GM12878 (cell line): ENCODE data around the gene MFN1. TPM values are rescaled to one million over a fixed set of nuclear protein-coding genes. Genes with fewer than 3 reads are reported as not detected.

Experiments
- ATAC-seq: fragments of 200-7000 bp; cut with Tn5 transposase; 3 replicates; pipeline ENCODE4 v1.9.1; 2020; ENCODE audit warnings: mild to moderate bottlenecking, moderate library complexity
- BruUV-seq: library from RNA; stranded (reverse); fragments of 400-500 nt; replicated peaks from 2 replicates; lab custom pipeline; 2021; lab: Mats Ljungman, UMichigan
- CTCF ChIA-PET: fragments of 300-600 bp; sonication (Branson Sonifier 250); formaldehyde crosslinking; extraction: SDS; loops from one replicate; lab custom pipeline; 2021; ENCODE audit warnings: inconsistent platforms; lab: Yijun Ruan, JAX
- POLR2A ChIA-PET: fragments of 350-600 bp; formaldehyde crosslinking; extraction: SDS; loops from one replicate; lab custom pipeline; 2021; ENCODE audit warnings: inconsistent platforms; lab: Charles Lee
- RAD21 ChIA-PET: fragments of 300-600 bp; sonication (Branson Sonifier 250); formaldehyde crosslinking; loops from one replicate; lab custom pipeline; 2023; ENCODE audit warnings: antibody characterized with exemption; ENCODE audit not compliant: unreplicated experiment; lab: Charles Lee
- SMC1A ChIA-PET: fragments of 300-600 bp; sonication (Branson Sonifier 250); formaldehyde crosslinking; loops from one replicate; lab custom pipeline; 2023; ENCODE audit not compliant: unreplicated experiment, uncharacterized antibody; lab: Charles Lee
- DNase-seq: peaks from one replicate; pipeline ENCODE4 v3.0.0-alpha.2; 2011; ENCODE audit warnings: low read depth, low spot score
- FAIRE-seq: peaks from 3 replicates; lab custom pipeline; 2011; peaks lifted over from hg19 to GRCh38; lab: Jason Lieb, UNC
- H2AFZ ChIP-seq: 2 replicates; pipeline ENCODE4 v1.6.0; 2011; ENCODE audit warnings: low read depth, low read length, control low read depth; ENCODE audit not compliant: control insufficient read depth
- H3K27ac ChIP-seq: 2 replicates; pipeline ENCODE4 v1.5.1; 2011; ENCODE audit warnings: control low read depth; ENCODE audit not compliant: control insufficient read depth, insufficient read depth
- H3K27me3 ChIP-seq, 2 experiments: replicated peaks in 1 of 2; 2 replicates each; pipeline versions ENCODE4 v1.6.0 to v1.6.1; 2011; ENCODE audit warnings: low read length in 1 of 2; ENCODE audit not compliant: control insufficient read depth in 2 of 2, insufficient read depth in 2 of 2
- H3K36me3 ChIP-seq, 2 experiments: 2 replicates each; pipeline ENCODE4 v1.5.1; 2011; ENCODE audit warnings: low read length in 1 of 2; ENCODE audit not compliant: control insufficient read depth in 2 of 2, insufficient read depth in 2 of 2
- H3K4me1 ChIP-seq: 2 replicates; pipeline ENCODE4 v1.6.1; 2011; ENCODE audit warnings: mild to moderate bottlenecking, low read length, moderate library complexity, mixed read lengths; ENCODE audit not compliant: control insufficient read depth, insufficient read depth
- H3K4me2 ChIP-seq: 2 replicates; pipeline ENCODE4 v1.6.0; 2011; ENCODE audit warnings: control low read depth; ENCODE audit not compliant: control insufficient read depth, insufficient read depth
- H3K4me3 ChIP-seq: fragments of 200-600 bp; sonication (generic); 2 replicates; pipeline ENCODE4 v1.5.1; 2016
- H3K79me2 ChIP-seq: 2 replicates; pipeline ENCODE4 v1.6.0; 2011; ENCODE audit warnings: low read length; ENCODE audit not compliant: control insufficient read depth, insufficient read depth
- H3K9ac ChIP-seq: 2 replicates; pipeline ENCODE4 v1.8.0; 2011; ENCODE audit warnings: low read length, control low read depth, mixed read lengths; ENCODE audit not compliant: control insufficient read depth, insufficient read depth
- H3K9me3 ChIP-seq: replicated peaks from 3 replicates; pipeline ENCODE4 v1.5.1; 2011; ENCODE audit warnings: mild to moderate bottlenecking, low read length; ENCODE audit not compliant: control insufficient read depth, insufficient read depth
- H4K20me1 ChIP-seq: 2 replicates; pipeline ENCODE4 v1.6.0; 2011; ENCODE audit not compliant: control insufficient read depth, insufficient read depth
- BHLHE40 ChIP-seq, 2 experiments: fragments of 450-650 bp in 1 of 2; IDR thresholded peaks; 2 replicates each; pipeline ENCODE4 v1.6.1; 2011 to 2017; ENCODE audit warnings: low read depth in 2 of 2, borderline replicate concordance in 1 of 2, improper control_type of control experiment in 1 of 2, low read length in 1 of 2, mild to moderate bottlenecking in 1 of 2
- CHD1 ChIP-seq: IDR thresholded peaks from 2 replicates; pipeline ENCODE4 v1.6.1; 2012; ENCODE audit warnings: low read depth, low read length, improper control_type of control experiment
- CREB1 ChIP-seq: IDR thresholded peaks from 2 replicates; pipeline ENCODE4 v1.6.1; 2012; ENCODE audit warnings: low read depth, mild to moderate bottlenecking, inconsistent platforms
- CTCF ChIP-seq, 3 experiments: IDR thresholded peaks in 2 of 3; conservative IDR thresholded peaks in 1 of 3; 2 replicates each; pipeline ENCODE4 v1.5.1; 2011; ENCODE audit warnings: low read depth in 3 of 3, low read length in 3 of 3, mild to moderate bottlenecking in 3 of 3, control low read depth in 2 of 3, moderate library complexity in 2 of 3, inconsistent platforms in 1 of 3, mixed read lengths in 1 of 3; ENCODE audit not compliant: control insufficient read depth in 2 of 3, insufficient read depth in 1 of 3; ENCODE audit errors: extremely low read depth in 1 of 3
- IKZF2 ChIP-seq, 2 experiments: fragments of 450-650 bp; IDR thresholded peaks; 2 replicates each; pipeline ENCODE4 v1.6.1; 2017; ENCODE audit warnings: mild to moderate bottlenecking in 2 of 2, moderate library complexity in 2 of 2
- IRF4 ChIP-seq: IDR thresholded peaks from 2 replicates; pipeline ENCODE4 v1.6.1; 2011; ENCODE audit warnings: low read depth, low read length
- MAX ChIP-seq: IDR thresholded peaks from 2 replicates; pipeline ENCODE4 v1.6.1; 2012; ENCODE audit warnings: low read depth, low read length, improper control_type of control experiment
- PAX5 ChIP-seq: IDR thresholded peaks from 2 replicates; pipeline ENCODE4 v1.6.1; 2011; ENCODE audit warnings: low read depth, low read length, borderline replicate concordance
- POU2F2 ChIP-seq: IDR thresholded peaks from 3 replicates; pipeline ENCODE4 v1.6.1; 2011; ENCODE audit warnings: low read depth, mild to moderate bottlenecking, low read length, borderline replicate concordance
- RCOR1 ChIP-seq: conservative IDR thresholded peaks from 2 replicates; pipeline ENCODE4 v1.6.1; 2012; ENCODE audit warnings: low read depth, low read length, improper control_type of control experiment
- RELA ChIP-seq: fragments of 450-650 bp; IDR thresholded peaks from 2 replicates; pipeline ENCODE4 v1.8.0; 2014; ENCODE audit warnings: borderline replicate concordance; ENCODE audit not compliant: partially characterized antibody
- REST ChIP-seq: IDR thresholded peaks from 2 replicates; pipeline ENCODE4 v1.6.1; 2012; ENCODE audit warnings: mild to moderate bottlenecking, low read depth, low read length
- SMAD1 ChIP-seq: fragments of 450-650 bp; IDR thresholded peaks from 2 replicates; pipeline ENCODE4 v1.6.1; 2018; ENCODE audit warnings: mild to moderate bottlenecking, low read depth; ENCODE audit not compliant: partially characterized antibody
- SP1 ChIP-seq: IDR thresholded peaks from one replicate; pipeline ENCODE4 v1.6.1; 2011; ENCODE audit warnings: low read depth, low read length
- SPI1 ChIP-seq: IDR thresholded peaks from 2 replicates; pipeline ENCODE4 v1.6.1; 2011; ENCODE audit warnings: low read depth, mild to moderate bottlenecking, low read length, moderate library complexity, borderline replicate concordance; ENCODE audit not compliant: insufficient read depth
- YBX1 ChIP-seq: fragments of 450-650 bp; IDR thresholded peaks from 2 replicates; pipeline ENCODE4 v1.6.1; 2016; ENCODE audit warnings: antibody characterized with exemption
- ZZZ3 ChIP-seq: IDR thresholded peaks from 2 replicates; pipeline ENCODE4 v1.6.1; 2011; ENCODE audit warnings: low read depth; ENCODE audit not compliant: control insufficient read depth, insufficient read length
- WGBS: methylation state at CpG from one replicate; pipeline ENCODE4 v1.1.6; 2016; ENCODE audit warnings: low lambda C conversion rate; ENCODE audit not compliant: insufficient replicate concordance, insufficient coverage; ENCODE audit errors: missing lambda C conversion rate; 5-methylcytosine and 5-hydroxymethylcytosine counted together
- in situ Hi-C: fragments of 300-500 bp; cut with MboI; formaldehyde crosslinking; loops from 9 replicates; pipeline ENCODE4 v1.14.3; 2018; ENCODE audit warnings: mixed read lengths
- intact Hi-C: fragments of 100-400 bp; cut with micrococcal nuclease; formaldehyde crosslinking; loops from one replicate; pipeline ENCODE4 v1.14.2; 2022; ENCODE audit not compliant: unreplicated experiment
- polyA plus RNA-seq, 11 experiments: library from polyadenylated mRNA; depleted of rRNA in 4 of 11; unstranded in 6 of 11; stranded (reverse) in 5 of 11; fragments of >200 nt; fragmentation: Nextera tagmentation in 4 of 11; fragmentation: Illumina TruSeq in 1 of 11; extraction: Ambion mirVana in 4 of 11; extraction: Trizol in 1 of 11; gene quantifications; 1 replicate in 1 of 11; 2 replicates in 10 of 11; pipeline versions ENCODE4 v1.2.1 to v1.2.3, GENCODE V29; 2011 to 2016; ENCODE audit warnings: inconsistent platforms in 2 of 11, missing spikeins in 2 of 11, low read depth in 1 of 11
- total RNA-seq, 4 experiments: library from RNA; depleted of rRNA in 3 of 4; stranded (reverse); fragments of >200 nt in 3 of 4; fragmentation: Illumina TruSeq in 1 of 4; extraction: Trizol in 1 of 4; gene quantifications; 2 replicates each; pipeline versions ENCODE4 v1.2.1 to v1.2.3, GENCODE V29; 2013 to 2021

The MFN1 gene
- total and polyA plus RNA-seq, 10 of the 15 experiments (the other 5 are each of a cell fraction or from before 2014, with no cell fraction given): 14.4 to 120 (median 39.8) TPM

GRCh38 chr3:179348325-179349013, 960 bp downstream of the MFN1 start:
- ATAC-seq (peak; percentile 80), FAIRE-seq (peak; percentile 96)
- H3K9ac ChIP-seq: peak overlapping the region; percentile 91
- no peak for TF ChIP-seq SP1
- TF ChIP-seq IRF4: no peak
- peak; percentile 92 to 94 for TF ChIP-seq BHLHE40 (IDR thresholded peaks at IDR 0.05; ENCODE audit: borderline replicate concordance in 1 of 2, low read depth in 2 of 2, low read length in 1 of 2)
- peak; percentile 61 for TF ChIP-seq CREB1
- no peak for TF ChIP-seq RCOR1
- peak; percentile 73; the same call in 1 of the 2 replicates for TF ChIP-seq PAX5
- no peak for TF ChIP-seq CTCF (IDR thresholded peaks at IDR 0.05 in 2 of 3, conservative IDR thresholded peaks at IDR 0.05 in 1 of 3; ENCODE audit: control insufficient read depth in 2 of 3, extremely low read depth in 1 of 3, insufficient read depth in 1 of 3, low read depth in 3 of 3, low read length in 3 of 3)
- TF ChIP-seq RELA: no peak
- TF ChIP-seq YBX1: no peak
- no peak for TF ChIP-seq MAX
- no peak for TF ChIP-seq CHD1
- TF ChIP-seq IKZF2 (IDR thresholded peaks at IDR 0.05): peak in 1 of 2 experiments; percentile 37; a peak in 2 of 4 replicates
- no peak for TF ChIP-seq ZZZ3
- TF ChIP-seq POU2F2: peak; percentile 64; the same call in 2 of the 3 replicates
- no peak for TF ChIP-seq SPI1
- peak; percentile 62 for TF ChIP-seq SMAD1
- no peak for TF ChIP-seq REST

More at GRCh38 chr3:179348325-179349013, 960 bp downstream of the MFN1 start:
- 3% methylated on average over 5 of the region's 5 CpGs for WGBS
- ChIA-PET CTCF (interaction anchor here (0.8 to 7.3 kb wide), 4 partner anchors 9 to 85 kb away, joined by 4 to 62 read pairs (median 4); partner anchors contain the start of gene ZNF639), SMC1A (interaction anchor here (0.6 to 3.9 kb wide), 16 partner anchors 16 to 330 kb away, joined by 3 to 18 read pairs (median 3); partner anchors contain the start of genes ACTL6A and ZNF639), POLR2A (interaction anchor here (0.5 to 8.0 kb wide), 11 partner anchors 9 to 277 kb away, joined by 3 to 63 read pairs (median 3); partner anchors contain the start of genes ACTL6A, ZMAT3 and ZNF639), RAD21 (interaction anchor here (0.6 to 4.6 kb wide), 10 partner anchors 15 to 302 kb away, joined by 3 to 35 read pairs (median 6); partner anchors contain the start of genes ACTL6A and ZNF639)
- in situ Hi-C loops: loop anchor here (25.0 kb wide), 1 partner anchor 1264 kb away; the partner anchor contains the start of gene TTC14
- Histone ChIP-seq H3K4me2 (peak overlapping the region; percentile 91), H3K4me3 (peak overlapping the region; percentile 71), H3K79me2 (peaks cover 54% of the 10 kb centered on the region), H3K27me3 (no peaks in the 10 kb centered on the region), H4K20me1 (no peaks in the 10 kb centered on the region), H3K36me3 (peaks cover 0 to 30% of the 10 kb centered on the region in 2 experiments; a peak in 2 of 4 replicates), H3K4me1 (no peaks in the 10 kb centered on the region; the same call in 1 of the 2 replicates), H3K9me3 (no peaks in the 10 kb centered on the region), H3K27ac (peak overlapping the region; percentile 96), H2AFZ (peak overlapping the region; percentile 49; the same call in 1 of the 2 replicates)
- intact Hi-C loops: loop anchor here (2.0 to 5.0 kb wide), 2 partner anchors 26 to 254 kb away; partner anchors contain the start of genes MRPL47, NDUFB5 and ZNF639
- DNase-seq: peak; percentile 80
- TSS peak; percentile 80 for BruUV-seq
